Progenitor cell of endocrine pancreas (in vitro differentiated cells): Measurements from ENCODE around the gene PTPRD. TPM values are rescaled to one million over a fixed set of nuclear protein-coding genes. Genes with fewer than 3 reads are reported as not detected.

Source experiments
- DNase-seq: peaks from one replicate; pipeline ENCODE4 v3.0.0; 2021; ENCODE audit warnings: low spot score; ENCODE audit not compliant: unreplicated experiment
- H3K27ac Mint-ChIP-seq: 2 replicates; pipeline ENCODE4 v1.8.0; 2021; ENCODE audit warnings: mild to moderate bottlenecking, moderate library complexity, mixed read lengths
- H3K27me3 Mint-ChIP-seq: 2 replicates; pipeline ENCODE4 v1.8.0; 2021; ENCODE audit warnings: mixed read lengths
- H3K36me3 Mint-ChIP-seq: 2 replicates; pipeline ENCODE4 v1.8.0; 2022; ENCODE audit warnings: mixed read lengths; ENCODE audit not compliant: insufficient read depth
- H3K4me1 Mint-ChIP-seq: 2 replicates; pipeline ENCODE4 v1.8.0; 2021; ENCODE audit warnings: low read depth, mixed read lengths
- H3K4me3 Mint-ChIP-seq: 2 replicates; pipeline ENCODE4 v1.8.0; 2021; ENCODE audit warnings: low read depth, mild to moderate bottlenecking, moderate library complexity, mixed read lengths
- H3K9me3 Mint-ChIP-seq: 2 replicates; pipeline ENCODE4 v1.8.0; 2021; ENCODE audit warnings: low read depth, mixed read lengths
- total RNA-seq: library from RNA; stranded (reverse); gene quantifications from 2 replicates; pipeline ENCODE4 v1.2.1, GENCODE V29; 2021
- TF ChIP-seq, protein P1 (sequence below): fragments of 200-600 bp; sonication (generic); IDR thresholded peaks from one replicate; pipeline ENCODE4 v1.5.0; 2021; ENCODE audit warnings: antibody characterized with exemption, mild to moderate bottlenecking; ENCODE audit not compliant: unreplicated experiment

The PTPRD gene
- total RNA-seq, 1 donor from 2014 or later: 124 TPM

DNA sequence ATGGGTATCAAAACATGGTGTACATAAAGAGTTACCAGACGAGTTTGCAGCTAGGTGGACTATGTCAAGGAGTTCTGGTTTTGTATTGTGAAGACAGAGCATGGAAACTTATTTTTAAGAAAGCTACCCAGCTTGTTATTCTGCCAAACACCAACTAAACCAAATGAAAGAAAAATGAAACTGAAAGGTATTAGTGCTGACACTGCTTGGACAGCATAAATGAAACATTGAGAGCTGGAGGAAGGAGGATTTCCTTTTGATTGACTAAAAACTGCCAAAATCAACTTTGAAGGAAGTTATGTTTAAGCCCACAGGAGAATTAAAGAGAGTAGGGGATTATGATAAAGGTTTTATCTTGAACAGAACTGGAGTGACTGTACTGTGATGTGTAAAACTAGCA is 766.2 kb downstream of the PTPRD start:
- DNase-seq: no peak
- Mint-ChIP-seq H3K27me3 (no peaks in the 10 kb centered on the region), H3K27ac (no peak overlapping the region), H3K9me3 (no peaks in the 10 kb centered on the region), H3K36me3 (no peaks in the 10 kb centered on the region), H3K4me3 (no peak overlapping the region), H3K4me1 (no peaks in the 10 kb centered on the region)
- TF ChIP-seq, protein P1, sequence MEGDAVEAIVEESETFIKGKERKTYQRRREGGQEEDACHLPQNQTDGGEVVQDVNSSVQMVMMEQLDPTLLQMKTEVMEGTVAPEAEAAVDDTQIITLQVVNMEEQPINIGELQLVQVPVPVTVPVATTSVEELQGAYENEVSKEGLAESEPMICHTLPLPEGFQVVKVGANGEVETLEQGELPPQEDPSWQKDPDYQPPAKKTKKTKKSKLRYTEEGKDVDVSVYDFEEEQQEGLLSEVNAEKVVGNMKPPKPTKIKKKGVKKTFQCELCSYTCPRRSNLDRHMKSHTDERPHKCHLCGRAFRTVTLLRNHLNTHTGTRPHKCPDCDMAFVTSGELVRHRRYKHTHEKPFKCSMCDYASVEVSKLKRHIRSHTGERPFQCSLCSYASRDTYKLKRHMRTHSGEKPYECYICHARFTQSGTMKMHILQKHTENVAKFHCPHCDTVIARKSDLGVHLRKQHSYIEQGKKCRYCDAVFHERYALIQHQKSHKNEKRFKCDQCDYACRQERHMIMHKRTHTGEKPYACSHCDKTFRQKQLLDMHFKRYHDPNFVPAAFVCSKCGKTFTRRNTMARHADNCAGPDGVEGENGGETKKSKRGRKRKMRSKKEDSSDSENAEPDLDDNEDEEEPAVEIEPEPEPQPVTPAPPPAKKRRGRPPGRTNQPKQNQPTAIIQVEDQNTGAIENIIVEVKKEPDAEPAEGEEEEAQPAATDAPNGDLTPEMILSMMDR: no peak

DNA sequence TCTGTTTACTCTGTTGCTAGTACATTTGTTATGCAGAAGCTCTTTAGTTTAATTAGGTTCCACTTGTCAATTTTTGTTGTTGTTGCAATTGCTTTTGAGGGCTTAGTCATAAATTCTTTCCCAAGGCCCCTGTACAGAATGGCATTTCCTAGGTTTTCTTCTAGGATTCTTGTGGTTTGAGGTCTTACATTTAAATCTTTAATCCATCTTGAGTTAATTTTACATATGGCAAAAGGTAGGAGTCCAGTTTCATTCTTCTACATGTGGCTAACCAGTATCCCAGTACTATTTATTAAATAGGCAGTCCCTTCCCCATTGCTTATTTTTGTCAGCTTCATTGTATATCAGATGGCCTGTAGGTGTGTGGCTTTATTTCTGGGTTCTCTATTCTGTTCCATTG is 792.4 kb downstream of the PTPRD start:
- DNase-seq: no peak
- H3K4me3 Mint-ChIP-seq: no peak overlapping the region
- no peaks in the 10 kb centered on the region for H3K27me3 Mint-ChIP-seq
- H3K36me3 Mint-ChIP-seq: no peaks in the 10 kb centered on the region
- H3K27ac Mint-ChIP-seq: no peak overlapping the region
- H3K9me3 Mint-ChIP-seq: peaks cover 3% of the 10 kb centered on the region
- no peaks in the 10 kb centered on the region for H3K4me1 Mint-ChIP-seq
- TF ChIP-seq, protein P1: no peak

DNA sequence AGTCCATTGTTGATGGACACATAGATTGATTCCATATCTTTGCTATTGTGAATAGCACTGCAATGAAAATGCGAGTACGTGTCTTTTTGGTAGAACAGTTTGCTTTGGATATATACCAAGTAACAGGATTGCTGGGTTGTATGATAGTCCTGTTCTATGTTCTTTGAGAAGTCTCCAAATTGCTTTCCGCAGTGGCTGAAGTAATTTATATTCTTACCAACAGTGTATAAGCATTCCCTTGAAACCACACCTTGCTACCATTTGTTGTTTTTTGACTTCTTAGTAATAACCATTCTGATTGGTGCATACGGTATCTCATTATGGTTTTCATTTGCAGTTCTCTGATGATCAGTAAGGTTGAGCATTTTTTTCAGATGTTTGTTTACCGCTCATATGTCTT is 792.9 kb downstream of the PTPRD start:
- Mint-ChIP-seq H3K27me3 (no peaks in the 10 kb centered on the region), H3K4me3 (no peak overlapping the region), H3K27ac (no peak overlapping the region), H3K4me1 (no peaks in the 10 kb centered on the region), H3K36me3 (no peaks in the 10 kb centered on the region), H3K9me3 (peaks cover 3% of the 10 kb centered on the region)
- DNase-seq: no peak
- TF ChIP-seq, protein P1: no peak

DNA sequence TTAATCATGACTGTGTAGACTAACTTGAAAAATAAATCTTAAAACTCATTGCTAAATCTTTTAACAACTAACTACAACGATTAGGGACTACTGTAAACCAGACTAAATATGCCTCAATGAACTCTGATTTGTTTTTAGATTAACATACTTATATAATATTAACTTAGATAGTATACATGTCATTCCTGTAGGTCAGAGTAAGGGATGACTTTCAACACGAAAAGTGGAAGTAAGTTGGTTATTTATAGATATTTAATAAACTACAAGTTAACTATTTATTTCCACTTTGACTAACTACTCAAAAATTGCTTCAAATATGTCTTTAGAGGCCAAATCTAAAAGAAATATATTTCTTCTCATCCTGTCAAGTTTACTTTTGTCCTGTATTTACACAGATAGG is 795.6 kb downstream of the PTPRD start:
- Mint-ChIP-seq H3K36me3 (no peaks in the 10 kb centered on the region), H3K4me1 (peaks cover 3% of the 10 kb centered on the region), H3K27ac (no peak overlapping the region), H3K27me3 (no peaks in the 10 kb centered on the region), H3K4me3 (no peak overlapping the region), H3K9me3 (no peaks in the 10 kb centered on the region)
- TF ChIP-seq, protein P1: no peak
- no peak for DNase-seq

DNA sequence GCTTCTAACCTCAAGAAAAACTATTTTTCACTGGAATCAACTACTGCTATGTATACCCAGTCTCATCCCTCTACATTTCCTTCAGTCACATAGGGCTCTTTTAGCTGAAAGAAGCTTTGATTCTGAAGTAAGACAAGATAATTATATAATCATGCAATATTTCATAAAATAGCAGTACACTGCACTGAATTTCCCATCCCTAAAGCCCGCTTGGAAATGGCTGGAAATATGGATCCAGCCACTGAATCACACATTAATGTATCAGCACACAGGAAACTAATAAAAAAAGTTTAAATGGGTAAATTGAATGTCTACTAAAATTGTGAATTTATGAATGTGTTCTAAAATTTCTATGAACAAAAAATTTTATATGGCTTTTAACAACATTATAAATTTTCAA is 808.7 kb downstream of the PTPRD start:
- H3K4me1 Mint-ChIP-seq: peaks cover 4% of the 10 kb centered on the region
- H3K27me3 Mint-ChIP-seq: no peaks in the 10 kb centered on the region
- no peak overlapping the region for H3K27ac Mint-ChIP-seq
- H3K4me3 Mint-ChIP-seq: no peak overlapping the region
- H3K36me3 Mint-ChIP-seq: no peaks in the 10 kb centered on the region
- peaks cover 3% of the 10 kb centered on the region for H3K9me3 Mint-ChIP-seq
- DNase-seq: no peak
- TF ChIP-seq, protein P1: no peak
